NCI-H446 (cell line): ENCODE data around the gene ADAMTSL3.

ENCODE experiments used
- DNase-seq, 2 experiments: peaks; one replicate each; lab custom pipeline; 2025; lab: John Stamatoyannopoulos, UW

The ADAMTSL3 gene

DNA sequence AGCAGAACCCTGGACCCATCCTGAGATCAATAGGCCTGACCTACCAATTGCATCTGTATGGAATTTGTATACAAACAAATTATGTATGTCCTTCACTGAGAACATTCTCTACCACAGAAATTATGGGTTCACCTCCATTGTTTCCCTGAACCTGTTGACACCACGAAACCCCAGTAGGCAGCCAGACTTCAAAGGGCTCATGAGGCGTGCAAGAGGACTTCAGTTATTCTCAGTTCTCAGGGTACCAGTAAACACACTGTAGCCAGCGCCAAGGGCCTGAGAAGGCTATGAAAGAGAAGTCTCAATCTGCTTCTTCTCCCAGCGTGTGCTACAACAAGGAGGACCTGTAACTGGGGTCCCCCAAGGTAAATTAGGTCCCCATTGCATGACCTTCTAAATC, 326.7 kb downstream of the ADAMTSL3 start:
- no peak for DNase-seq

GRCh38 chr15:83982748-83983147, 328.8 kb downstream of the ADAMTSL3 start:
- no peak for DNase-seq

DNA sequence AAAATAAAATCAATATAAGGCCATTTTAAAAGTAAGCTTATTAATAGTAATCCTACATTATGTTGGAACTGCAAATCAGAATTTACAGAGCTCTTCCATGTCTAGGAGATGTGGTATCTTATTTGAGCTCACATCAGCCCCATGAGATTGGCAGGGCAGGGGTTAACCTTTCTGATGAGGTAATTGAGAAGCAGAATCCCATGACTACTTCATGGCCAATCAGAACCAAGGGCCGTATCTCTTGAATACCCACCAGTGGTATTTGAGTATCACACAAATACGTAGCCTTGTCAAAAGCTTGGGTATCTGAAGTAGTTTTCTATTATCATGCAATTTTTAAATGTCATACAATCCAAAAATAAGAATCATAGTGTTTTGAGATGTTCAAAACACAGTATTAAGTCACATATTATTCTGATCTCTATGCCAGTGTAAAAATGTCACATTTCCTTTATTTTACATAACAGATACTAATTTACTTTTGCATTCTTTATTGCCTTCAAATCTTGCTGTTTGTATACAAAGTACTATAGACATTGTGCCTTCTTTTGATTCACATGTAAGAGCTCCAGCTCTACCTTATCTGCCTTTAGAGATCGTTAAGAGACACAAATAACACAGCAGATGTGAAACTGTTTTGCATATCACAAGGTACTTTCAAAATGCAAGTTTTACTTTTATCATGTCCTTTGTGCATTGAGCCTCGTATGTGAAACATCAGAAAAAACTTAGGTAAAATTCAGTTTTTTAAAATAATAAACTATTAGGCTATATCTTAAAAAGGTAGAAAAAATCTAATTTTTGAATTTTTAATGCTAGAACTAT, 329.9 kb downstream of the ADAMTSL3 start:
- no peak for DNase-seq

GRCh38 chr15:83984601-83985000, 330.7 kb downstream of the ADAMTSL3 start:
- DNase-seq: no peak

DNA sequence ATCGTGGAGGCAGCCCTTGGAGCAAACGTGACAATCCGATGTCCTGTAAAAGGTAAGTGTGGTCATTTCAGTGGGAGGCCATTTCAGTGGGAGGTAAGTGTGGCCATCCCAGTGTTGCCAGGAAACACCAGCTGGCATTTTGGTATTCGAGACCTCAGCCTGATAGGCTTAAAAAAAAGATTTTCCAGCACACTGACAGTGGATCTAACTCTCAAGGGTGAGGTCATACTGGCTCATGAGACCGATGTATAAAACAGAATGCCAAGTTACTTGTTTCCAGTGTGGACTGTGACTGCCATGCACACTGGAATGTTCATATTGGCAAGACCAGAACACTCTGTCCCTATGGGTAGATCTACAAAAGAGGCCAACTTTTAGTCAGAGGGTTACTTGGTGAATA, 337.2 kb downstream of the ADAMTSL3 start:
- DNase-seq: no peak

DNA sequence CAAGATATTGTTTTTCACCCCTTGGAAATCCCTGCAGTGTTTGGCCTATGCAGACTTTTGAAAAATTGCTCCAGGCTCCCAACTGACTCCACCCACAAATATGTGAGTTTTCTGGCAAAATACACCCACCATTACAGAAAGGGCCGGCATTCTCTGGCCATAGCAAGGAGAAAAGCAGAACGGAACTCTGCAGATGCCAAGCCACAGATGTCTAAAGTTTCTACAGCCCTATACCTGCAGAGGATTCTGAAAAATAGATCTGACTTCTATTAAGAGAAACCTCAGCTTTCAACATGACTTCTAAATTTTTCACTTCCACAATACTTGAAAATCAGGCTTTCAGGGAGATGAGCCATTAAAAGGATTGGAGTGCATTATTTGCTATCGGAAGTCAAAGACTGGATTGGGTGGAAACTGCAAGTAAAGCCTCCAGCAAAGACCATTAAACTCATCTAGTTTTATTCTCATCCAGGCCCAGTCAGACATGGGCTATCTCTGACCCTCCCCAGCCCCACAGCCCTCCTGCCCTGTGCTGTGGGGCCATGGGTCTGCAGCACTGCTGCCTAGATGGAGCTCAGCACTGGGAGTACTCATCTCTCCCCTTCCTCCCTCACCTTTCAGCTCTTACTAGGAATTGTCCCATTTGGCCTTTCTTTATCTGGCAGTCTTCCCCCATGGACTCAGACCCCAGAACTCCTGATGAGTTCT, 338.6 kb downstream of the ADAMTSL3 start:
- no peak for DNase-seq

- DNase-seq: no peak
Measured at GRCh38 chr15:83993591-83993990, 339.7 kb downstream of the ADAMTSL3 start.

GRCh38 chr15:83998486-83998885, 344.6 kb downstream of the ADAMTSL3 start:
- DNase-seq: no peak

GRCh38 chr15:83999396-84000135, 345.6 kb downstream of the ADAMTSL3 start:
- no peak for DNase-seq

GRCh38 chr15:84001037-84001436, 347.1 kb downstream of the ADAMTSL3 start:
- DNase-seq: no peak

GRCh38 chr15:84001655-84002054, 347.7 kb downstream of the ADAMTSL3 start:
- no peak for DNase-seq

DNA sequence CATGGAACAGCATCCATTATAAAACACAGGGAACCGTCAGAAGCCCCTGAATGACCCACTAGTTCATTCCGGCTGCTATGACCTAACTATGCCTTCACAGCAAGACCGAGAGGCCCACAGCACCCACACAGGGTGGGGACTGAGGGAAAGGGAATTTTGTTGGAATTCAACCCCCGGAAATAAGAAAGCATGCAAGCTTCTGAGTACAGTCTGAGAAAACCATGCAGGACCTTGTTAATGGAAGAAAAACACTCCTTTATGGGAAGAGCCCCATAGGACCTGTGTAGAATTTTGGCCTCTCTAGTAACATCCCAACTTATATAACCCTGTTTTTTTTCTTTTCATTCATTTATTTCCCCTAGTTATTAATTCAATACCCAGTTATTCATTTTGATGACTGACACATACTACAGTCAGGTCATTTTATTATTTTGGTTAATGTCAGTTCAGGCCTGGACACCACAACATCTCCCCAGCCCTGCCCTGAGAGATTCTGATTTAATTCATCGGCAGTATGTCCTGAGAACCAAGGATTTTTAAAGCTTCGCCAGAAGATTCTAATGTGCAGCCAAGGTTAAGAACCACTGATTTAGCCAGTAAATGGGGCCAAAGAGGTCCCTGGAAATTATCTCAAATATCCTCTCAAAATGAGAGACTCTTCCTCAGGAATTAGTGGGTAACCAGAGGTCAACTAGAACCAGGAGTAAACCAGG, 350.0 kb downstream of the ADAMTSL3 start:
- no peak for DNase-seq

DNA sequence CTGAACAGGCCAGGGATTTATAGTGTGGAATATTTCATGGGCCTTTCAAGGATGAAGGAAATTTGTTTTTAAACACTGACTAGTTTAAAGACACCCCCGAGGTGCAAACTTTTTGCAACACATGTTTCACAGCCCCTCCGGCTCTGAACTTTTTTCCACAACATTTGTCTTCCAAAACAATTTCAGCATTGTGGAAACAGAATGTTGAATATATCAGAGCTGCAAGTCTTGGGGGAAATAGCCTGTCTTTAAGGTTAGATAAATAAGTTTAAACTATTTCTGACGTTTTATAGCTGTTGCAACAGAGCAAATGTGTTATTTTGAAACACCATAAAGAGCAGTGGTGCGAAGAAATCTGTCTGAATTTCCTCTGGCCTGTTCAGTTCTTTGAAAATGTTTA, 352.5 kb downstream of the ADAMTSL3 start:
- no peak for DNase-seq

- DNase-seq: no peak
Measured at GRCh38 chr15:84009616-84010015, 355.7 kb downstream of the ADAMTSL3 start.

DNA sequence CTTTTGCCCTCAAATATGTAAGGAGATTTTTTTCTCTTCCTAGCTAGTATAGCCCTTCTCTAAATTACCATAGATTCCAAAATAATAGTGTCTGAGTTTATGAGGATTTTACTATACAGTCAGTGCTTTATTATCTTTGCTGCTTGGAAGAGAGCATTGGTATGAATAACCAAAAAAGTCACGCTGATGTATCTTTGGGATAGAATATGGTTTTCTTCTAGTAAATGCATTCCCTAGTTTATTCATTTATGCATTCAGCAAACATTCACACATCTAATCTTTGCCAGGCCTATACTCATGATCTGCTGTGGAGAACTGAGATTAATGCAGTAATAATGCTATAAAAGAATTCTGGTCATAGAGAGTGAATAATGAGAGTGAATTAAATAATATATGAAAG, 356.3 kb downstream of the ADAMTSL3 start:
- DNase-seq: no peak

GRCh38 chr15:84016371-84016770, 362.4 kb downstream of the ADAMTSL3 start:
- no peak for DNase-seq

GRCh38 chr15:84022516-84022915, 368.6 kb downstream of the ADAMTSL3 start:
- DNase-seq: no peak

GRCh38 chr15:84023636-84024035, 369.7 kb downstream of the ADAMTSL3 start:
- DNase-seq: peak; percentile 2 to 35

DNA sequence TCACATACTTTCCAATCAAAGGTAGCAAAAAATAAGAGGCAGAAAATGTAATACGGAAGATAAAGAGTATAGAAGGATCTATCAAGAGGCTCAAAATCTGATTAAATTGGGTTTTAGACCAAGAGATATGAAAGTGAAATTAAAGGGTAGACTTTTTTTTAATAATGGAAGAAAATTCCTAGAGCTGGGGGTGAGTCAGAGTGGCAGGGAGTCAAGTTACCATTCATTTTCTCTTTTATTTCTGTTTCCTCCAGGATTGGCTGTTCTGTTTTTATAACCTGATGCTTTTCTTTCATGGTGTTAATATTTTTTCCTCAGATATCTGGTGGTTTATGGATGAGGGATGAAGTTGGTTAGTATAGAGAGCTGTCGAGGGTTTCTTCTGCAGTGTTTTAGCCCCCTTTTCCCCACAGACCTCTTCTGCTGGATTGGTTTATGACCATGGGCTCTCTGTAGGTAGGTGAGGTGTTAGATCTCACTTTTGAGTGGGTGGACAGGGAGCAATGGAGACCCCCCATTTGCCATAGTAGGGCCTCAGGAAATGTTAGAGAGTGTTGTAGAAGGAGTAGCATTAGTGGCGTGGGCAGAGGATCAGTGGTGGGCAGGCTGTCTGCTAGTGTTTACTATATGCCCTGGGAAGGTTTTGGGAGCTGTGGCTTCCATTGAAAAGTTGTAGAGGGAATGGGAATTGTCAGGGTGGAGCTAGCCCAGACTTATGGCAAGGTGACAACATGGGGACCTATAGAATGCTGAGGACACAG, 380.1 kb downstream of the ADAMTSL3 start:
- DNase-seq: no peak

GRCh38 chr15:84034578-84035398, 380.9 kb downstream of the ADAMTSL3 start:
- no peak for DNase-seq
